Kidney (tissue), 14 donors: ENCODE measurements around the gene CCDC192. TPM values are rescaled to one million over a fixed set of nuclear protein-coding genes. Genes with fewer than 3 reads are reported as not detected.

Experiments used
- DNase-seq, 5 donors: peaks; one replicate each; pipeline ENCODE4 v3.0.0-alpha.2; 2013 to 2020
- FAIRE-seq: peaks from 2 replicates; lab custom pipeline; 2012; peaks lifted over from hg19 to GRCh38; lab: Jason Lieb, UNC
- H3K27ac ChIP-seq, 2 donors: one replicate each; pipeline ENCODE4 v1.7.0; 2013; ENCODE audit warnings: low read depth in 2 of 2, low read length in 2 of 2, inconsistent platforms in 1 of 2
- H3K27me3 ChIP-seq: one replicate; pipeline ENCODE4 v1.7.1; 2013; ENCODE audit warnings: low read length, inconsistent platforms; ENCODE audit not compliant: control insufficient read depth, insufficient read depth
- H3K36me3 ChIP-seq, 3 donors: one replicate each; pipeline versions ENCODE4 v1.7.0 to v1.7.1; 2013; ENCODE audit warnings: low read length in 3 of 3, control low read depth in 1 of 3, inconsistent platforms in 1 of 3; ENCODE audit not compliant: insufficient read depth in 3 of 3, control insufficient read depth in 2 of 3
- H3K4me1 ChIP-seq, 3 donors: one replicate each; pipeline versions ENCODE4 v1.7.0 to v1.7.1; 2013; ENCODE audit warnings: low read length in 3 of 3, inconsistent platforms in 1 of 3, low read depth in 1 of 3; ENCODE audit not compliant: control insufficient read depth in 2 of 3, insufficient read depth in 2 of 3
- H3K4me3 ChIP-seq, 3 donors: one replicate each; pipeline versions ENCODE4 v1.7.0 to v1.8.1; 2013; ENCODE audit warnings: low read length in 3 of 3, control low read depth in 1 of 3, inconsistent platforms in 1 of 3
- H3K9ac ChIP-seq, 3 donors: one replicate each; pipeline versions ENCODE4 v1.7.0 to v1.7.1; 2013; ENCODE audit warnings: low read length in 3 of 3, control low read depth in 1 of 3, inconsistent platforms in 1 of 3
- H3K9me3 ChIP-seq, 3 donors: one replicate each; pipeline versions ENCODE4 v1.7.0 to v1.7.1; 2013; ENCODE audit warnings: low read length in 3 of 3, control low read depth in 1 of 3, inconsistent platforms in 1 of 3; ENCODE audit not compliant: control insufficient read depth in 2 of 3, insufficient read depth in 1 of 3
- CTCF ChIP-seq: IDR thresholded peaks from 3 replicates; pipeline ENCODE4 v1.5.1; 2012; ENCODE audit warnings: mild to moderate bottlenecking, moderate library complexity, borderline replicate concordance; ENCODE audit not compliant: insufficient read depth; ENCODE audit errors: extremely low read depth
- intact Hi-C: fragments of 100-400 bp; cut with DNase I; formaldehyde crosslinking; loops from one replicate; pipeline ENCODE4 v1.11.1; 2022
- polyA plus RNA-seq: library from polyadenylated mRNA; stranded (reverse); fragments of 350-450 nt; fragmentation: Illumina TruSeq; extraction: RNeasy Lipid Tissue Mini Kit (QIAGEN cat#74804); gene quantifications from one replicate; pipeline ENCODE4 v1.2.3, GENCODE V29; 2014; ENCODE audit warnings: low read depth, low replicate concordance; ENCODE audit not compliant: insufficient read depth
- total RNA-seq: library from RNA; stranded (reverse); fragmentation: NEBNext Ultra II Directional; extraction: Animal tissue kit (Norgen Biotek cat#: 25700); gene quantifications from one replicate; pipeline ENCODE4 v1.2.1, GENCODE V29; 2021
- donor health status: control.
- donor health status: control.
- donor health status: control.
- donor health status: control.
- donor health status: control.
- donor health status: DM: yes; HTN: yes; CAD: no.
- donor health status: Normal renal cell carcinoma (clear cell type).

CCDC192 gene
- total and polyA plus RNA-seq, 2 donors from 2014 or later = not detected

GRCh38 chr5:127801751-127802476 lies 98.7 kb downstream of the CCDC192 start:
- Histone ChIP-seq H3K27me3 (no peaks in the 10 kb centered on the region), H3K4me1 (no peaks in the 10 kb centered on the region), H3K36me3 (no peaks in the 10 kb centered on the region), H3K9me3 (no peaks in the 10 kb centered on the region), H3K9ac (no peak overlapping the region), H3K27ac (no peak overlapping the region), H3K4me3 (no peak overlapping the region)
- TF ChIP-seq CTCF = no peak
- no peak for DNase-seq
- FAIRE-seq = no peak
- intact Hi-C loops = no loop called here

DNA sequence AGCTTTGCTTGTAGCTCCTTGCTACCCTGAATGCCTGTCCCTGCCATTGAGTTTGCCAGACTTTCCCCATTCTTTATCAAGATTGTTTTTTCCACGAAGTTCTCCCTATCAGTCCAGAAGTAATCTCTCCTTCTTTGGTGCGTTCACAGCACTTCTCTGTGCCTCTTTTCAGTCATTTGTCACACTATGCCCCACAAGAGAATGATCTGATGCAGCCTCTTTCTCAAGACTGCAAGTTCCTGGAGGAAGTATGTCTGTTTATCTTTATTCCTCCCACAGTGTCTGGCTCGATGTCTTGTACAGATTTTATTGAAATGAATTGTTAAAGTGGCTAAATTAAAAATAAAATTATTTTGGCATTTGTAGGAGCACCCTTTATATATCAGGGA lies 99.3 kb downstream of the CCDC192 start:
- intact Hi-C loops = no loop called here
- no peak overlapping the region for H3K9ac ChIP-seq
- DNase-seq = no peak
- no peak overlapping the region for H3K4me3 ChIP-seq
- H3K27ac ChIP-seq = no peak overlapping the region
- H3K36me3 ChIP-seq = no peaks in the 10 kb centered on the region
- H3K27me3 ChIP-seq = no peaks in the 10 kb centered on the region
- no peak for FAIRE-seq
- H3K4me1 ChIP-seq = no peaks in the 10 kb centered on the region
- no peaks in the 10 kb centered on the region for H3K9me3 ChIP-seq
- TF ChIP-seq CTCF = no peak

DNA sequence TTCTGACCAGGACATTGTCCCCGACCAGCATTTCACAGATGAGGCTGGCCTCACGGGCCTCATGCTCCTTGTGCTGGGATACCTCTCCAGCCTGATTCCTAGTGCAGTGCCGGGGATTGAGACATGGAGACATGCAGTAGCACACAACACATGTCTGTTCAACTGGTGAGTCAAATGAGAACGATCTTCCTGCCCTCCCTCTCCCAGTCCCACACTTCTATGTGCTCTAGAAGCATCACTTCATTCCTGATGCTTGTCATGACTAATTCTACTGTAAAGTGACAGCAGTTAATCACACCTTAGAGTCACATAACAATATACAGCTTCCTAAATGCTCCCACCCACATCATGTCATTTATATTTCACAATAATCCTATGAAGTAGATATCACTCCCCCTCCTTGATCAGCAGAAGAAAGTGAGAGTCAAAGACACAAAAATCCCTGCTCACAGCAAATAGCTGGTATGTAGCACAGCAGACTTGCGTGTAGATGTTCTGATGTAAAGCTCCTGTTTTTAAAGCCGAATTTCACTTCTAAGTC lies 101.8 kb downstream of the CCDC192 start:
- FAIRE-seq = no peak
- H3K36me3 ChIP-seq = no peaks in the 10 kb centered on the region
- intact Hi-C loops = no loop called here

More for the DNA sequence above, 101.8 kb downstream of the CCDC192 start:
- Histone ChIP-seq H3K4me3 (no peak overlapping the region), H3K27ac (no peak overlapping the region), H3K9ac (no peak overlapping the region), H3K9me3 (no peaks in the 10 kb centered on the region), H3K4me1 (no peaks in the 10 kb centered on the region), H3K27me3 (no peaks in the 10 kb centered on the region)
- TF ChIP-seq CTCF = no peak
- DNase-seq = no peak
